Spleen (tissue), 11 donors: ENCODE measurements around the gene INO80C. TPM values are rescaled to one million over a fixed set of nuclear protein-coding genes. Genes with fewer than 3 reads are reported as not detected.
A peak's percentile ranks its signal among the peaks of the same experiment; 100 is the strongest.

ENCODE experiments used
- DNase-seq: peaks from one replicate; pipeline ENCODE4 v3.0.0-alpha.2; 2020
- H3K27ac ChIP-seq, 8 donors: fragments of 200-600 bp; sonication (generic) in 7 of 8; 1 replicate in 4 of 8; 2 replicates in 4 of 8; pipeline versions ENCODE4 v1.5.0 to v1.8.0; 2016 to 2021; ENCODE audit warnings: inconsistent platforms in 4 of 8, mild to moderate bottlenecking in 4 of 8, moderate library complexity in 1 of 8
- H3K27me3 ChIP-seq, 7 donors: fragments of 200-600 bp; sonication (generic) in 6 of 7; replicated peaks in 1 of 7; 1 replicate in 4 of 7; 2 replicates in 3 of 7; pipeline versions ENCODE4 v1.5.0 to v1.8.0; 2016 to 2021; ENCODE audit warnings: inconsistent platforms in 3 of 7, mild to moderate bottlenecking in 1 of 7
- H3K36me3 ChIP-seq, 6 donors: fragments of 200-600 bp; sonication (generic) in 5 of 6; 1 replicate in 4 of 6; 2 replicates in 2 of 6; pipeline versions ENCODE4 v1.5.0 to v1.8.0; 2016 to 2021; ENCODE audit warnings: inconsistent platforms in 2 of 6
- H3K4me1 ChIP-seq, 6 donors: fragments of 200-600 bp; sonication (generic) in 5 of 6; 1 replicate in 3 of 6; 2 replicates in 3 of 6; pipeline versions ENCODE4 v1.5.0 to v1.8.0; 2016 to 2021; ENCODE audit warnings: inconsistent platforms in 3 of 6
- H3K4me3 ChIP-seq, 8 donors: fragments of 200-600 bp; sonication (generic) in 7 of 8; 1 replicate in 4 of 8; 2 replicates in 4 of 8; pipeline versions ENCODE4 v1.5.0 to v1.8.0; 2016 to 2021; ENCODE audit warnings: inconsistent platforms in 4 of 8, mild to moderate bottlenecking in 4 of 8, moderate library complexity in 2 of 8
- H3K9me3 ChIP-seq, 8 donors: fragments of 200-600 bp; sonication (generic) in 7 of 8; 1 replicate in 4 of 8; 2 replicates in 4 of 8; pipeline versions ENCODE4 v1.5.0 to v1.8.0; 2016 to 2021; ENCODE audit warnings: inconsistent platforms in 4 of 8
- CTCF ChIP-seq, 11 experiments: fragments of 200-600 bp in 7 of 11; fragments of 450-650 bp in 4 of 11; sonication (generic) in 4 of 11; IDR thresholded peaks in 8 of 11; conservative IDR thresholded peaks in 3 of 11; 1 replicate in 7 of 11; 2 replicates in 4 of 11; pipeline versions ENCODE4 v1.4.0 to v1.8.0; 2016 to 2021; ENCODE audit warnings: antibody characterized with exemption in 11 of 11, inconsistent platforms in 4 of 11, mild to moderate bottlenecking in 1 of 11
- POLR2A ChIP-seq, 3 donors: fragments of 450-650 bp; IDR thresholded peaks; one replicate each; pipeline ENCODE4 v1.5.1; 2017; ENCODE audit warnings: antibody characterized with exemption in 3 of 3, mild to moderate bottlenecking in 1 of 3
- POLR2AphosphoS5 ChIP-seq, 3 donors: sonication (generic); formaldehyde crosslinking; IDR thresholded peaks; one replicate each; pipeline ENCODE4 v1.5.1; 2017; ENCODE audit warnings: antibody characterized with exemption in 3 of 3
- WGBS, 5 donors: extraction: QIAGEN DNeasy Blood & Tissue Kit in 3 of 5; methylation state at CpG; one replicate each; pipeline versions ENCODE4 v1.1.5 to v1.1.7; 2013 to 2018; 5-methylcytosine and 5-hydroxymethylcytosine counted together
- intact Hi-C: fragments of 100-400 bp; cut with DNase I; formaldehyde crosslinking; loops from one replicate; pipeline ENCODE4 v1.15.0; 2023; ENCODE audit warnings: low total_unique reads
- polyA plus RNA-seq, 3 donors: library from polyadenylated mRNA; stranded (reverse); fragments of 200-250 nt; gene quantifications; one replicate each; pipeline ENCODE4 v1.2.1, GENCODE V29; 2013
- total RNA-seq, 7 donors: library from RNA; depleted of rRNA in 3 of 7; stranded (reverse); fragments of >200 nt in 3 of 7; fragmentation: NEBNext Ultra II Directional in 4 of 7; extraction: Animal tissue kit (Norgen Biotek cat#: 25700) in 4 of 7; gene quantifications; one replicate each; pipeline versions ENCODE4 v1.1.0 to v1.2.1, GENCODE V29; 2016 to 2021
- donor health status: healthy with polysubstance abuse.
- donor health status: DM: no; HTN: no; CAD: no; lungs with moderate emphysema.
- donor health status: DM: no; HTN: no; CAD: no.
- donor health status: Bipolar disorder and iron deficiency.
- donor health status: healthy.
- donor health status: DM: no; HTN: no; CAD: no.
- donor health status: DM: yes; HTN: yes; CAD: no.

Gene INO80C
- total and polyA plus RNA-seq, 10 donors, result 18.9 to 57.5 (median 34.5) TPM

- H3K36me3 ChIP-seq, result peaks cover 0 to 47% (median 0%) of the 10 kb centered on the region in 6 donors
- 87 to 98% (median 95%) methylated on average over 2 of the region's 2 CpGs for WGBS, 5 donors
- no peaks in the 10 kb centered on the region for H3K27me3 ChIP-seq
- peak overlapping the region in 2 of 8 donors; percentile 63 to 71 for H3K27ac ChIP-seq
- no peaks in the 10 kb centered on the region for H3K9me3 ChIP-seq
- intact Hi-C loops, result no loop called here
- no peak overlapping the region for H3K4me3 ChIP-seq
- no peak for TF ChIP-seq POLR2AphosphoS5 (IDR thresholded peaks at IDR 0.05)
- no peak for TF ChIP-seq CTCF (IDR thresholded peaks at IDR 0.05 in 8 of 11, conservative IDR thresholded peaks at IDR 0.05 in 3 of 11)
- no peak for TF ChIP-seq POLR2A (IDR thresholded peaks at IDR 0.05)
- DNase-seq, result no peak
- peaks cover 0 to 31% (median 17%) of the 10 kb centered on the region in 6 donors for H3K4me1 ChIP-seq
Observed at GRCh38 chr18:35468711-35469110, 29.0 kb downstream of the INO80C start.

- Histone ChIP-seq H3K36me3 (peaks cover 0 to 37% (median 0%) of the 10 kb centered on the region in 6 donors), H3K4me1 (peaks cover 0 to 31% (median 17%) of the 10 kb centered on the region in 6 donors), H3K27me3 (no peaks in the 10 kb centered on the region), H3K9me3 (no peaks in the 10 kb centered on the region), H3K27ac (peak overlapping the region in 4 of 8 donors; percentile 9 to 71 (median 53)), H3K4me3 (no peak overlapping the region)
- no peak for TF ChIP-seq POLR2A (IDR thresholded peaks at IDR 0.05)
- peak in 1 of 3 donors; percentile 33 for TF ChIP-seq POLR2AphosphoS5 (IDR thresholded peaks at IDR 0.05)
- DNase-seq, result no peak
- WGBS, 5 donors, result 43 to 68% (median 57%) methylated on average over 3 to 4 of the region's 4 CpGs
- intact Hi-C loops, result no loop called here
Observed at GRCh38 chr18:35467624-35468016, 30.1 kb downstream of the INO80C start.

GRCh38 chr18:35466815-35467623 is 30.7 kb downstream of the INO80C start:
- Histone ChIP-seq H3K9me3 (no peaks in the 10 kb centered on the region), H3K27ac (peak overlapping the region in 5 of 8 donors; percentile 9 to 71 (median 43)), H3K4me1 (peaks cover 0 to 31% (median 17%) of the 10 kb centered on the region in 6 donors), H3K4me3 (peak overlapping the region in 1 of 8 donors; percentile 1), H3K27me3 (no peaks in the 10 kb centered on the region), H3K36me3 (peaks cover 0 to 37% (median 0%) of the 10 kb centered on the region in 6 donors)
- no peak for DNase-seq
- intact Hi-C loops, result no loop called here
- no peak for TF ChIP-seq CTCF (IDR thresholded peaks at IDR 0.05 in 8 of 11, conservative IDR thresholded peaks at IDR 0.05 in 3 of 11)
- no peak for TF ChIP-seq POLR2A (IDR thresholded peaks at IDR 0.05)
- peak in 1 of 3 donors; percentile 72 for TF ChIP-seq POLR2AphosphoS5 (IDR thresholded peaks at IDR 0.05)
- WGBS, 5 donors, result 47 to 61% (median 54%) methylated on average over 10 to 11 of the region's 11 CpGs

- peak overlapping the region in 5 of 8 donors; percentile 9 to 71 (median 43) for H3K27ac ChIP-seq
- H3K27me3 ChIP-seq, result no peaks in the 10 kb centered on the region
- H3K4me1 ChIP-seq, result peaks cover 0 to 31% (median 17%) of the 10 kb centered on the region in 6 donors
- H3K4me3 ChIP-seq, result peak overlapping the region in 1 of 8 donors; percentile 1
- TF ChIP-seq POLR2AphosphoS5 (IDR thresholded peaks at IDR 0.05) (no peak), POLR2A (IDR thresholded peaks at IDR 0.05) (no peak), CTCF (IDR thresholded peaks at IDR 0.05 in 8 of 11, conservative IDR thresholded peaks at IDR 0.05 in 3 of 11) (no peak)
- intact Hi-C loops, result no loop called here
- H3K9me3 ChIP-seq, result no peaks in the 10 kb centered on the region
- H3K36me3 ChIP-seq, result peaks cover 0 to 36% (median 0%) of the 10 kb centered on the region in 6 donors
- 71 to 86% (median 75%) methylated on average over 6 of the region's 6 CpGs for WGBS, 5 donors
- DNase-seq, result no peak
Observed at GRCh38 chr18:35466334-35466733, 31.4 kb downstream of the INO80C start.
